Pancreas (tissue), 10 donors: ENCODE measurements around the gene ITGA8. TPM values are rescaled to one million over a fixed set of nuclear protein-coding genes. Genes with fewer than 3 reads are reported as not detected.

Experiments used
- ATAC-seq, 4 donors: fragments of 200-7000 bp; cut with Tn5 transposase; one replicate each; pipeline versions ENCODE4 v1.8.0 to v1.9.1; 2020; ENCODE audit warnings: mild to moderate bottlenecking in 4 of 4, moderate library complexity in 4 of 4
- DNase-seq, 6 donors: peaks; one replicate each; pipeline ENCODE4 v3.0.0-alpha.2; 2020
- FAIRE-seq: peaks from 2 replicates; lab custom pipeline; 2012; peaks lifted over from hg19 to GRCh38; lab: Jason Lieb, UNC
- H3K27ac ChIP-seq, 4 donors: fragments of 200-600 bp; sonication (generic); 1 replicate in 3 of 4; 2 replicates in 1 of 4; pipeline versions ENCODE4 v1.5.0 to v1.8.0; 2020
- H3K27me3 ChIP-seq, 4 donors: fragments of 200-600 bp; one replicate each; pipeline ENCODE4 v1.8.0; 2021
- H3K36me3 ChIP-seq, 3 donors: fragments of 200-600 bp; sonication (generic) in 1 of 3; one replicate each; pipeline versions ENCODE4 v1.5.0 to v1.8.0; 2020 to 2021
- H3K4me1 ChIP-seq, 3 donors: fragments of 200-600 bp; one replicate each; pipeline ENCODE4 v1.8.0; 2021
- H3K4me3 ChIP-seq, 4 donors: fragments of 200-600 bp; sonication (generic) in 2 of 4; one replicate each; pipeline versions ENCODE4 v1.5.0 to v1.8.0; 2020 to 2021
- H3K9me3 ChIP-seq, 4 donors: fragments of 200-600 bp; one replicate each; pipeline ENCODE4 v1.8.0; 2021
- WGBS, 2 donors: extraction: QIAGEN DNeasy Blood & Tissue Kit; methylation state at CpG; one replicate each; pipeline ENCODE4 v1.1.7; 2013; 5-methylcytosine and 5-hydroxymethylcytosine counted together
- intact Hi-C, 3 donors: fragments of 100-400 bp; cut with DNase I; formaldehyde crosslinking; loops; one replicate each; pipeline versions ENCODE4 v1.11.1 to v1.14.2; 2022
- polyA plus RNA-seq, 2 donors: library from polyadenylated mRNA; stranded (reverse); fragments of 200-250 nt; gene quantifications; one replicate each; pipeline ENCODE4 v1.2.3, GENCODE V29; 2013
- total RNA-seq, 6 donors: library from RNA; stranded (reverse); fragmentation: NEBNext Ultra II Directional in 4 of 6; extraction: Animal tissue kit (Norgen Biotek cat#: 25700) in 4 of 6; gene quantifications; one replicate each; pipeline versions ENCODE4 v1.2.1 to v1.2.4, GENCODE V29; 2021 to 2023
- TF ChIP-seq, protein P1 (sequence below), 4 donors: fragments of 200-600 bp; sonication (generic) in 3 of 4; IDR thresholded peaks; one replicate each; pipeline versions ENCODE4 v1.5.0 to v1.8.0; 2021; ENCODE audit warnings: antibody characterized with exemption in 4 of 4
- donor health status: healthy with polysubstance abuse.
- donor health status: DM: no; HTN: no; CAD: no; lungs with moderate emphysema.
- donor health status: DM: no; HTN: no; CAD: no.
- donor health status: control.
- donor health status: control.
- donor health status: Bipolar disorder and iron deficiency.
- donor health status: DM: yes; HTN: yes; CAD: no.
- donor health status: DM: no; HTN: no; CAD: no.
- donor health status: DM: no; HTN: no; CAD: no.
- donor health status: DM: yes; HTN: yes; CAD: no.

ITGA8 gene
- total and polyA plus RNA-seq, 8 donors, result 0.12 to 1.1 (median 0.52) TPM

DNA sequence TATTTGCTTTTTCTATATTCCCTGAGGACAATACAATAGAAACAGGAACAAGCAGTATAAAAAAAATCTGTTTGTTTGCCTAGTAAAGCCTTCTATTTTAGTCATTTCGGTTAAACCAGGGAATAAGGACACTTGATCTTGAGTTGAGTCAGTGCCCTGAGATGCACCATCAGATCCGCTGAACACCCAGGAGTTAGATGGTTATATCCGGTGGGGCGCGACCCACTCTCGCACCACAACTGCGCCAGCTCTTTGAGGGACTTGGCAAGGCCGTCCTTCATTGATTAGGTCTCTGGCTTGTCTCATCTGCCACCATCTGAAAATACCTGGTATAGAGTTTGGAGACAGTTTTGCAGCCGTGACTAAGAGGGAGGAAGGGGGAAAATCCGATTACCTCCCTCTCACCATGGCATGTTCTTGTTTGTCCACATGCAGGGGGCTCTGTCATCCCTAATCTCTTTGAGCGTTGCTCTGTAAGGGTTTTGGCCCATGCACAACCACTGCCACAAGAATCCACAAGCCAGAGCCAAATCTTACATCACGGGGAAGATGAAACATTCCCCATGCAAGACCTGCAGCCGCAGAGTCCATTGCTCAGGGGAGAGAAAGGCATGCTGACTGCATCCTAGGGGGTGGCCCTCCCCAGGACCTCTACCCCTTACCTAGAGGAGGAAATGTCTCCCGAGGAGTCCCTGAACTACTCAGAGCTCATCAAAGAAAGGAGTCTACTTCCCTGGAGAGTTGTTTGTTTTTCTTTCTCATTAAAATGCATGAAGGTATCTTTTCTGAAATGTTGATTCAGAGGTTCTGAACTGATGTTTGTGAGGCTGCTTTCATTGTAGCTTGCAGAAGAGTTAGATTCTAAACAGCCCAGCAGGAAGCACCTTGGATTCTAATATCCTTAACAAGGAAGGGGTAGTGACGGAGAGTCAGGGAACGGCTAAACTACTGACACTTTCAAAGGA lies 247.0 kb downstream of the ITGA8 start:
- no peak for FAIRE-seq
- peak in 1 of 4 donors; percentile 40 for ATAC-seq

DNA sequence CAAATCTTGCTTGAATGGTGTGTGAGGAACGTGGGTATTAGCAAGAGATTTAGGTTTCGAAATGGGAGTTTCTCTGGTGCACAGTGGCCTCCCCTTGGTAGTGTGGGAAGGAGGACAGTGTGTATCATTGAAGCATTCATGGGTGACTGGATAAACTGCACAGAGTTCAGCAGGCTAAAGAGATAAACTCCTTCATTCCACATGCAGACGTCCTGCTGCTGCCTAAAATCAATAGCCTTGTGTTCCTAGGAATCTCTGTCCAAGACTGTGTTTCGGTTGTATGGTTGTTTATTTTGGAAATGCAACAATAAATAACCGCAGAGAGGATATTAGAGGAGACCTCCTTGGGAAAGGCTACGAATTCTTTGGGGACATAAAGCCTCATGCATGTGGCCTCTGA lies 247.7 kb downstream of the ITGA8 start:
- ATAC-seq, result no peak
- intact Hi-C loops, result no loop called here
- no peaks in the 10 kb centered on the region for H3K4me1 ChIP-seq
- H3K36me3 ChIP-seq, result no peaks in the 10 kb centered on the region
- no peaks in the 10 kb centered on the region for H3K9me3 ChIP-seq
- no peak for DNase-seq
- no peak overlapping the region for H3K27ac ChIP-seq
- H3K4me3 ChIP-seq, result no peak overlapping the region
- 23 to 34% methylated on average over 6 of the region's 6 CpGs for WGBS, 2 donors
- no peaks in the 10 kb centered on the region for H3K27me3 ChIP-seq
- TF ChIP-seq, protein P1, sequence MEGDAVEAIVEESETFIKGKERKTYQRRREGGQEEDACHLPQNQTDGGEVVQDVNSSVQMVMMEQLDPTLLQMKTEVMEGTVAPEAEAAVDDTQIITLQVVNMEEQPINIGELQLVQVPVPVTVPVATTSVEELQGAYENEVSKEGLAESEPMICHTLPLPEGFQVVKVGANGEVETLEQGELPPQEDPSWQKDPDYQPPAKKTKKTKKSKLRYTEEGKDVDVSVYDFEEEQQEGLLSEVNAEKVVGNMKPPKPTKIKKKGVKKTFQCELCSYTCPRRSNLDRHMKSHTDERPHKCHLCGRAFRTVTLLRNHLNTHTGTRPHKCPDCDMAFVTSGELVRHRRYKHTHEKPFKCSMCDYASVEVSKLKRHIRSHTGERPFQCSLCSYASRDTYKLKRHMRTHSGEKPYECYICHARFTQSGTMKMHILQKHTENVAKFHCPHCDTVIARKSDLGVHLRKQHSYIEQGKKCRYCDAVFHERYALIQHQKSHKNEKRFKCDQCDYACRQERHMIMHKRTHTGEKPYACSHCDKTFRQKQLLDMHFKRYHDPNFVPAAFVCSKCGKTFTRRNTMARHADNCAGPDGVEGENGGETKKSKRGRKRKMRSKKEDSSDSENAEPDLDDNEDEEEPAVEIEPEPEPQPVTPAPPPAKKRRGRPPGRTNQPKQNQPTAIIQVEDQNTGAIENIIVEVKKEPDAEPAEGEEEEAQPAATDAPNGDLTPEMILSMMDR (IDR thresholded peaks at IDR 0.05), result no peak
- FAIRE-seq, result no peak

More for the DNA sequence above, 247.0 kb downstream of the ITGA8 start:
- 37 to 40% methylated on average over 16 of the region's 16 CpGs for WGBS, 2 donors
- Histone ChIP-seq H3K9me3 (no peaks in the 10 kb centered on the region), H3K27me3 (no peaks in the 10 kb centered on the region), H3K36me3 (no peaks in the 10 kb centered on the region), H3K4me1 (no peaks in the 10 kb centered on the region), H3K4me3 (no peak overlapping the region), H3K27ac (no peak overlapping the region)
- TF ChIP-seq, protein P1 (IDR thresholded peaks at IDR 0.05), result no peak
- DNase-seq, result no peak
- intact Hi-C loops, result no loop called here

DNA sequence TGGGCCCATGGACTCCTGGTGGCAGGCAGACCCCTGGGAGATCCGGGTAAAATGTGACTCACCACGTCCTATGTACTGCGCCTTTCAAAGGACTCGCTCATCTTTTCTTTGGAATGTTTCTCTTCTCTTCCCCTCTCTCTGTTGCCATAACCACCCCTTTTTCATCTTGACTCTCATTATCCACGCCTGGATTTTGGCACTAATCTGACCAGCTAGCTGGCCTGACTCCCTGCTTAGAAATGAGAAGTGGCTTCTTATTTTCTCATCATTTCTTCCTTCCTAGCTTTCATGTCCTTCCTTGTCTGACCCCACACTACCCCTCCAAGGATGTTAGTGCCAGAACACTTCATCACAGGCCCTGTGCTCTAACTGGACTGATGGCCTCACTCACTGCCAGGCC lies 250.6 kb downstream of the ITGA8 start:
- no peaks in the 10 kb centered on the region for H3K27me3 ChIP-seq
- WGBS, 2 donors, result 76 to 86% methylated on average over 5 of the region's 5 CpGs
- no peak for FAIRE-seq
- no peaks in the 10 kb centered on the region for H3K36me3 ChIP-seq
- intact Hi-C loops, result no loop called here
- no peak for ATAC-seq
- TF ChIP-seq, protein P1 (IDR thresholded peaks at IDR 0.05), result no peak
- no peak overlapping the region for H3K27ac ChIP-seq
- no peak for DNase-seq
- H3K4me3 ChIP-seq, result no peak overlapping the region
- no peaks in the 10 kb centered on the region for H3K4me1 ChIP-seq
- H3K9me3 ChIP-seq, result no peaks in the 10 kb centered on the region

DNA sequence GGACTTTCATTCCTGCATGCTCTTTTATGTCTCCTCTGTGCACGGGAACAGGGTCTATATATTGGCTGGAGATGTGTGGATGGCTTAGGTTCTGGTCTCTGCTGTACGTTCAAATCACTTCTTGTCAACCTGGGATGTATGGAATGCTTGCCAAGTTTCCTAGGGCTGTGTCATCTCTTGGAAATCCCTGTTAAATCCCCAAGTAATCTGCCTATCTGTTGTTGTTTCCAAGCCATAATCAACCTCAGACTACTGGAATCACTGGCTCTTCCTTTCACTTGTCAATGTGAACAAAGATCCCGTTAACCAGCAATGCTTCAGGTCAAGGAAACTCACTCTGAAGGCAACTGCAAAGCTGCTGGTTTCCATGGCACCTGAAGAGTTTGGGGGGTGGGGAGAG lies 255.3 kb downstream of the ITGA8 start:
- TF ChIP-seq, protein P1 (IDR thresholded peaks at IDR 0.05), result no peak
- no peak for ATAC-seq
- intact Hi-C loops, result no loop called here
- 47 to 48% methylated on average over 3 of the region's 3 CpGs for WGBS, 2 donors
- H3K27ac ChIP-seq, result no peak overlapping the region
- H3K9me3 ChIP-seq, result no peaks in the 10 kb centered on the region
- no peak overlapping the region for H3K4me3 ChIP-seq
- H3K36me3 ChIP-seq, result no peaks in the 10 kb centered on the region
- DNase-seq, result no peak
- H3K27me3 ChIP-seq, result no peaks in the 10 kb centered on the region
- no peak for FAIRE-seq
- no peaks in the 10 kb centered on the region for H3K4me1 ChIP-seq

Other genes with a start within 250 kb of the ITGA8 start
- 10 to 100 TPM in 3 of 6 donors, 1 to 10 TPM in 3; 6.9 to 12.7 (median 10.8) TPM for gene MINDY3, start 140.6 kb upstream of the ITGA8 start, total RNA-seq
- 10 to 100 TPM; 11.3 to 14.6 TPM for gene MINDY3, start 140.6 kb upstream of the ITGA8 start, polyA plus RNA-seq